Measurements from ENCODE around the gene PKNOX2. TPM values are rescaled to one million over a fixed set of nuclear protein-coding genes. Genes with fewer than 3 reads are reported as not detected.

PKNOX2 gene
- total RNA-seq, 1 donor from 2014 or later, result 39.9 TPM

DNA sequence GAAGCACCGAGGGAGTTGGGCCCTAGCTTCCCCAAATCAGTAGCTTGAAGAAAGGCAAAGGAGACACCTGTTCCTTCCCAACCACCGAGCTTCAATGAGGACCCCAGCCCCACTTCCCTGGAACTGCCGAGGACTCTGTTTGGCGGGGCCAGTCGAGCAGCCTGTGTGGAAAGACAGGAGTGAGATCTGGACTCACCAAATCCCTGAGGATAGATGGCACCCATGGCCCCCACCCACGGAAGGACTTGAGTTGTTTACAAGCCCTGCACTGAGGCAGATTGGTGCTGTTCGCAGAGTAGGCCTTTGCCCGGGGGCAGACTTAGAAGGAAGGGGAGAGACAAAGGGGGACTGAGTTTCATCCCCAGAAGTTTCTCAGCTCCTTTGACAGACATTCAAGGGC, 266.9 kb downstream of the PKNOX2 start:
- TF ChIP-seq, protein P1, sequence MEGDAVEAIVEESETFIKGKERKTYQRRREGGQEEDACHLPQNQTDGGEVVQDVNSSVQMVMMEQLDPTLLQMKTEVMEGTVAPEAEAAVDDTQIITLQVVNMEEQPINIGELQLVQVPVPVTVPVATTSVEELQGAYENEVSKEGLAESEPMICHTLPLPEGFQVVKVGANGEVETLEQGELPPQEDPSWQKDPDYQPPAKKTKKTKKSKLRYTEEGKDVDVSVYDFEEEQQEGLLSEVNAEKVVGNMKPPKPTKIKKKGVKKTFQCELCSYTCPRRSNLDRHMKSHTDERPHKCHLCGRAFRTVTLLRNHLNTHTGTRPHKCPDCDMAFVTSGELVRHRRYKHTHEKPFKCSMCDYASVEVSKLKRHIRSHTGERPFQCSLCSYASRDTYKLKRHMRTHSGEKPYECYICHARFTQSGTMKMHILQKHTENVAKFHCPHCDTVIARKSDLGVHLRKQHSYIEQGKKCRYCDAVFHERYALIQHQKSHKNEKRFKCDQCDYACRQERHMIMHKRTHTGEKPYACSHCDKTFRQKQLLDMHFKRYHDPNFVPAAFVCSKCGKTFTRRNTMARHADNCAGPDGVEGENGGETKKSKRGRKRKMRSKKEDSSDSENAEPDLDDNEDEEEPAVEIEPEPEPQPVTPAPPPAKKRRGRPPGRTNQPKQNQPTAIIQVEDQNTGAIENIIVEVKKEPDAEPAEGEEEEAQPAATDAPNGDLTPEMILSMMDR (IDR thresholded peaks at IDR 0.05; ENCODE audit: unreplicated experiment), result no peak
- H3K4me3 Mint-ChIP-seq (ENCODE audit: low read depth), result no peak overlapping the region
- peaks cover 7% of the 10 kb centered on the region for H3K36me3 Mint-ChIP-seq (ENCODE audit: insufficient read depth)
- no peak overlapping the region for H3K27ac Mint-ChIP-seq
- no peaks in the 10 kb centered on the region for H3K27me3 Mint-ChIP-seq
- no peaks in the 10 kb centered on the region for H3K4me1 Mint-ChIP-seq (ENCODE audit: low read depth)
- no peak for DNase-seq (ENCODE audit: low spot score, unreplicated experiment)
- H3K9me3 Mint-ChIP-seq (ENCODE audit: low read depth), result no peaks in the 10 kb centered on the region

DNA sequence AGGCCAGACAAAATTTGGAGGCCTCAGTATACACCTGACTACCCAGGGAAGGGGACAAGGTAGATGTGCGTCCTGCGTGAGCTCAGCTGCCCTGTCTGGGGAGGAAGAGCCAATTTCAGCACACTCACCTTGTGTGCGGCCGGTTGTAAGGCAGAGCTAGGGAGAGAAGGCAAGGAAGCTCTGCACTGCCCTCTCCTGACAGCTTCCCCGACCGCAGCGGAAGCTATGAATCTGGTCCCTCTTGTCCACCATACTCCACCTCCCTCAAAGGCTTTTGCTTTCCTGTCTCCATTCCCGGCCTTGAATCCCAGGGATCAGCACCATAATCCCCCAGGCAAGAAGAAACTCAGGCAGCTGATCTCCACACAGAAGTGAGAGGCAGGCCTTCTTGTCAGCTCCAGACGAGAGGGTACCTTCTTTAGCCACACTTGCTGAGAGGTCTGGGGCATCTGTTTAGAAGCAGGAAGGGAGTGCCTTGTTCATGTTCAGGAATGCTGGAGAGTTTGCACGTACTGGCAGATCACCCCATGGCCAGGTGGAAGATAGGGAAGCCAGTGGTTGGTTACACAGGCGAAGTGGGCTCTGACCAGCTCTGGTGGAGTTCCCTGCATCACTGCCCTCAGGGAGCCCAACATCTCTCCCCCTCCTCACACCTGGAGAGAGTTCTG, 269.0 kb downstream of the PKNOX2 start:
- Mint-ChIP-seq H3K36me3 (ENCODE audit: insufficient read depth) (peaks cover 7% of the 10 kb centered on the region), H3K4me1 (ENCODE audit: low read depth) (no peaks in the 10 kb centered on the region), H3K4me3 (ENCODE audit: low read depth) (no peak overlapping the region), H3K27ac (no peak overlapping the region), H3K9me3 (ENCODE audit: low read depth) (no peaks in the 10 kb centered on the region), H3K27me3 (no peaks in the 10 kb centered on the region)
- TF ChIP-seq, protein P1 (IDR thresholded peaks at IDR 0.05; ENCODE audit: unreplicated experiment), result peak; percentile 59
- no peak for DNase-seq (ENCODE audit: low spot score, unreplicated experiment)

DNA sequence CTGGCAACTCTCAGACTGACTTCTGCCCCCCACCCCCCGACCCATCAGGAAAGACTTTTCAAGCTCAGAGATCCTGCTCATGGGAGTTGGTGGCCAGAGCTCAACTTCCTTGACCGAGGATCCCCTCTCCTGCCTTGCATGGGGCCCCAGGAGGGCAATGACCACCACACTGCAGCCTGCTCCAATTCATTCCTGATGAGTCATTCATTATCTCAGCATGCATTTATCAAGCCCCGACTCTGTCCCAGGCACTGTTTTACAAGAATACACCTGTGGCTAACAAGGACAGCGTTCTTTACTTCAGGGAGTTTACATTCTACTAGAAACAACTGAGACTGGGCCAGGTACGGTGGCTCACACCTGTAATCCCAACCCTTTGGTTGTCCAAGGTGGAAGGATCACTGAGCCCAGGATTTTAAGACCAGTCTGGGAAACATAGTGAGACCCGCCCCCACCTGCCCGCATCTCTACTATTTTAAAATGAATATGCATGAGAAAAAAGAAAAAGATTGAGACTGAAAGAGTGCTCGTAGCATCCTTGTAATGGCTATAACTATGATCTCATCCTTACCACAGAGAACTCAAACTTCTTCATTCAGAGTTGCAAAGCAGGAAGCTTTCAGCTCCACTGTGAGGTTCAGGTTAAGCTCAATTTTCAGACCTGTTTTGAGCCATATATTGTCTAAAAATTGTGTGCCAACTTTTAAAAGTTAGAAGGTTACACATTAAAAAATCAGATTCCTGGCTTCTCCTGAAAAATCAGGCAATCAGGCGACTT, 271.1 kb downstream of the PKNOX2 start:
- TF ChIP-seq, protein P1 (IDR thresholded peaks at IDR 0.05; ENCODE audit: unreplicated experiment), result no peak
- no peaks in the 10 kb centered on the region for H3K4me1 Mint-ChIP-seq (ENCODE audit: low read depth)
- DNase-seq (ENCODE audit: low spot score, unreplicated experiment), result no peak
- no peak overlapping the region for H3K4me3 Mint-ChIP-seq (ENCODE audit: low read depth)
- no peak overlapping the region for H3K27ac Mint-ChIP-seq
- peaks cover 5% of the 10 kb centered on the region for H3K27me3 Mint-ChIP-seq
- no peaks in the 10 kb centered on the region for H3K9me3 Mint-ChIP-seq (ENCODE audit: low read depth)
- H3K36me3 Mint-ChIP-seq (ENCODE audit: insufficient read depth), result peaks cover 3% of the 10 kb centered on the region

DNA sequence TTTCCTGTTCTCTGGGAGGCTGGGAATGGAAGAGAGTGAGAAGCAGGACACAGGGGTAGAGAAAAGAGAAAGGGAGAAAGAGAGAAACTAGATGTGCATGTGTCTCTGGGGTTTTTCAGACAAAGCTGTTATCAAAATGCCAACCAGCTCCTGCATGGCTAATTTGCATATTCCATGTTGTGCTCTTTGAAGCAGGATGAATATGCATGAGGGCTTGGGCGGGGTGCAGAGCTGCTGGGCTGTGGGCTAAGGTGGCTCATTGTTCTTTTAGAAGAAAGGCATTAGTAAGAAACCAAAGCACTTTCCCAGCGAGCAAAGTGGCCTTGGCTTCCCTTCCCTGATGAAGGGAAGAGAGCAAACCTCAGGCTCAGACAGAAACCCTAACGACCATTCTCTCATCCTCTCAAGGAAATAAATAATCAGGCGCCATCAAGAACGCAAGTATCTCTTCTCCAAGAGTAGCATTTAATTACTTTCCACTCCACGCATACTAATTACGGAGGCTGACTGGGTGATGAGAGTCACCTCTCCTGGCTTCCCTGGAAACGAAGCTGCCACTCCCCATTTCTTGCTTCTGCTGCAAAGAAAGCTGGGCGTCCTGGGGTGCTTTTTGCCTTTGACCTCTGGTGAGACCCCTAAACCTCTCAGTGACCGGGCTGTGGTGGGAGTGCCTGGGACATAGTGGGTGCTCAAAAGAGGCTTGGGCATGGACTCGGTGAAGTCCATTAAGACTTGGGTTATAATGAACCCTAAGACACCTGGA, 277.3 kb downstream of the PKNOX2 start:
- Mint-ChIP-seq H3K27ac (no peak overlapping the region), H3K27me3 (peaks cover 26% of the 10 kb centered on the region), H3K9me3 (ENCODE audit: low read depth) (no peaks in the 10 kb centered on the region), H3K4me3 (ENCODE audit: low read depth) (no peak overlapping the region), H3K36me3 (ENCODE audit: insufficient read depth) (no peaks in the 10 kb centered on the region), H3K4me1 (ENCODE audit: low read depth) (peaks cover 12% of the 10 kb centered on the region)
- no peak for DNase-seq (ENCODE audit: low spot score, unreplicated experiment)
- TF ChIP-seq, protein P1 (IDR thresholded peaks at IDR 0.05; ENCODE audit: unreplicated experiment), result no peak

DNA sequence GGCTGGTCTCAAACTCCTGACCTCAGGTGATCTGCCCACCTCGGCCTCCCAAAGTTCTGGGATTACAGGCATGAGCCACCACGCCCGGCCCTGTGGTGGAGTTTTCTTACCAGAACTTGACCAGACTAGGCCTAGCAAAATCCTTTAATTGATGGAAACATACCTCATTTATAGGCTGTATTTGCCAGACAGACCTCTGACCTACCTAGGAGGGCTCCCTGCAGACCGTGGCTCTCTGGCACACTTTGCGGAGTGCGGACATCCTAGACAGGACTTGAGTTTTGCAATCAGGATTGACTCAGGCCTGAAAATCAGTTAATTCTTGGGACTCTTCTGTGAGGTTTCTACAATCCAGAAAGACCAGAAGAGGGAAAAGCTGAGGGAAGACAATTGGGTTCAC, 278.4 kb downstream of the PKNOX2 start:
- TF ChIP-seq, protein P1 (IDR thresholded peaks at IDR 0.05; ENCODE audit: unreplicated experiment), result no peak
- peaks cover 26% of the 10 kb centered on the region for H3K27me3 Mint-ChIP-seq
- H3K27ac Mint-ChIP-seq, result no peak overlapping the region
- H3K4me3 Mint-ChIP-seq (ENCODE audit: low read depth), result no peak overlapping the region
- H3K4me1 Mint-ChIP-seq (ENCODE audit: low read depth), result peaks cover 12% of the 10 kb centered on the region
- no peaks in the 10 kb centered on the region for H3K36me3 Mint-ChIP-seq (ENCODE audit: insufficient read depth)
- DNase-seq (ENCODE audit: low spot score, unreplicated experiment), result no peak
- no peaks in the 10 kb centered on the region for H3K9me3 Mint-ChIP-seq (ENCODE audit: low read depth)

Data from progenitor cell of endocrine pancreas (in vitro differentiated cells).